ENCODE measurements around the gene RFC5.
A peak's percentile ranks its signal among the peaks of the same experiment; 100 is the strongest.
"Not testable (repeated sequence)": the region's sequence is repeated elsewhere in the genome, so short reads cannot be mapped to it uniquely, and the experiment has no call there.

RFC5 gene

GRCh38 chr12:118053071-118053985 lies 36.8 kb downstream of the RFC5 start:
- no peak for DNase-seq

GRCh38 chr12:118055144-118055557 lies 38.6 kb downstream of the RFC5 start:
- peak; percentile 63 for DNase-seq

- DNase-seq = no peak
Observed at GRCh38 chr12:118055865-118056773, 39.6 kb downstream of the RFC5 start.

GRCh38 chr12:118058227-118058626 lies 41.7 kb downstream of the RFC5 start:
- no peak for DNase-seq

GRCh38 chr12:118058881-118059280 lies 42.4 kb downstream of the RFC5 start:
- no peak for DNase-seq

GRCh38 chr12:118059341-118060191 lies 43.1 kb downstream of the RFC5 start:
- no peak for DNase-seq

DNA sequence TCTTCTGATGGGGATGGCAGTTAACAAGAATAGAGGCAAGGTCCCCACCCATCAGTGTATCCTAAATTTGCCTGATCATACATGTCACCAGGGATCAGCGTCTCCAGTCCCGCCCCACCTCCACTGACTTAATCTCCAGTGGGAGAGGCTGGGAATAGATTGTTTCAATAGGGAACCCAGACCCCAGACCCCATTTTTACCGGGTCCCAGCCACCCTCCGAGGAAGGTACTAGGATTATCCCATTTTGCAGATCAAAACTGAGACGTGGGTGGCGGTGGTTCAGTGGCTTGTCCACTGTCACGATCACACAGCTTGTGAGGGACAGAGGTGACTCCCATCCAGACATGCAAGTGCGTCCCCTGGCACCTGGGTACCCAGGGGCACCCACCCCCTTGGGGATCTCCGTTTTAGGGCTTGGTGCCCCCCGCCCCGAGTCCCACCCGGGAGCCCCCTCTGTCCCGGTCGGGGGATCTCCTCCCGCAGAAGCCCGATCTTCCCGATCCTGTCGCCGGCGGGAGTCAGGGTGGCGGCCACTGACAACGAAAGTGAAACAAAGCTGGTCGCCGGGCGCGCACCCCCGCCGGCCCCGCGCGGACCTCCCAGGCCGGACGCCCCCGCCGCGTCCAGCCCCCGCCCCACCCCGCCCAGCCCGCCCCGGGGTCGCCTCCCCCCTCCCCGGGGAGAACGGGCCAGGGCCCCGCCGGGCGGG lies 44.0 kb downstream of the RFC5 start:
- DNase-seq = no peak

GRCh38 chr12:118061011-118061872 lies 44.7 kb downstream of the RFC5 start, which contains the start of gene WSB2:
TSS of gene WSB2 (minus strand) at chr12:118061179. CDS start at chr12:118061048, 131 bp downstream.
- no peak for DNase-seq

DNA sequence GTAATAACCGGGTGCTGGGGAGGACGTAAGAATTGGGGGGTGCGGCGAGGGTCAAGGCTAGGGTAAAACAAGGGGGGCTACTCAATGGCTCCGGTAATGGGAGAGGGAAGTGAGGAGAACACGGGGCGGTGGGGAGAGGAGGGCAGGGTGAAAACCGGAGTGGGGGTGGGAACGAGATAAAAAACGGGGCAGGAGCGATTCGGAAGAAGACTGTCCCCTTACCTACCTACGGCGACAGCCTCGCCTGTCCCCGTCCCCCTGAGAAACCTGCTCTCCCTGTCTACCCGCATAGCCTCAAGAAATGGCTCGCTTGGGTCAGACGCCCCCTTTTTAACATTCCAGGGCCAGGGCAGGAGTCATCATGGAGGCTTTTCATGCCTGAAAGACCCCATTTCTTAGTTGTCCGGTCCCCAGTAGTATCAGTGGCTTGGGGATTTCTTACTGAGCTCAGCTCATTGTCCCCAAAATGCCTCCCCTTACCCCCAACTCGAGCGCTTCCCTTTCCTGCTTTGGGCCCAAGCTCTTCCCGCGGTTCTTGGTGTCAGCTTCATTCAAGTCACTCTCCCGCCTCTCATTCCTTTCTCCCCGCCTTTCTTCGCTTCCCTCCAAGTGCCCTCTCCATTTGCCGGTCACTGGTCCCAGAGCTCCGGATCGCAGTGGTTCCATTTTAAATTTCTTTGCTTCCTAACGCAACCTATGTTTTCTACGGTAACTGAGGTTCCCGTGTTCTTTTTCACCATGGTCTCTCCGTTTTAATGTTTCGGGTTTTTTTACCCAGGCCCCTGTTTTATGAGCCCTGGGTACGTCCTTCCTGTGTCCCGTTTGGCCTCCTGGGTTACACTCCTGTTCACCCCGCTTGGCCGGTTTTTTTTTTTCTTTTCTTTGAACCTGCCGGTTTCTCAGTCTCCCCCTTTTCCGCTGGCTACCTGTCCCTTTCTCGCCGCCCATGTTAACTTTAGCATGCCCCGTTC lies 45.7 kb downstream of the RFC5 start:
- DNase-seq = peak; percentile 10

- DNase-seq = no peak
Observed at GRCh38 chr12:118063576-118064391, 47.3 kb downstream of the RFC5 start.

DNA sequence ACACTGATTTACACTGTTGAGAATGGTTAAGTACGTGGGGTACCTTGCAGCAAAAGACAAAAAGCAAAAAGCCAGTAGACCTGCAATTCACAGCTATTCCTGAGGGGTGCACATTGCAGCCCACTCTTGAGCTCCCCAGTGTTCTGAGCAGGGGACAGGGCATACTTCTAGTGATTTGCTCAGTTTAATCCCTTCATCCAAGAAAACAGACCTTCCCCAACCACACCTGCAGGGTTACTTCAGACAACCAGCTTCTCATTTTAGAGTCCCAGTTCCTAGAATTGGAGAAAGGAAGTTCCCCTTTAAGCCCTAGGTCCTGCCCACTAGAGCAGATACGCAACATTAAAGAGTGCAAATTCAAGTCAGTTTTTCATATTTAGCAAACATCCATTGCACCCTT lies 48.1 kb downstream of the RFC5 start:
- DNase-seq = peak; percentile 78

DNA sequence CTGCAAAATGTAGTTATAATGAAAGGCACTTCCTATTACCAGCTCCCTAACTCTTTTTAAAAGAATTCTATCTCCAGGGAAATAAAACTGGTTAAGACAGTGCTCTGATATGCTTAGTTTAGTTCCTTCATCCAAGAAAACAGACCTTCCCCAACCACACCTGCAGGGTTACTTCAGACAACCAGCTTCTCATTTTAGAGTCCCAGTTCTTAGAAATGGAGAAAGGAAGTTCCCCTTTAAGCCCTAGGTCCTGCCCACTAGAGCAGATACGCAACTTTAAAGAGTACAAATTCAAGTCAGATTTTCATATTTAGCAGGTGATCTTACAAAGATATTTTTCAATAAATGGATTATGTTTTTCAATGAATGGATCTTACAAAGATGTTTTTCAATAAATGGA lies 48.9 kb downstream of the RFC5 start:
- peak; percentile 70 for DNase-seq

DNA sequence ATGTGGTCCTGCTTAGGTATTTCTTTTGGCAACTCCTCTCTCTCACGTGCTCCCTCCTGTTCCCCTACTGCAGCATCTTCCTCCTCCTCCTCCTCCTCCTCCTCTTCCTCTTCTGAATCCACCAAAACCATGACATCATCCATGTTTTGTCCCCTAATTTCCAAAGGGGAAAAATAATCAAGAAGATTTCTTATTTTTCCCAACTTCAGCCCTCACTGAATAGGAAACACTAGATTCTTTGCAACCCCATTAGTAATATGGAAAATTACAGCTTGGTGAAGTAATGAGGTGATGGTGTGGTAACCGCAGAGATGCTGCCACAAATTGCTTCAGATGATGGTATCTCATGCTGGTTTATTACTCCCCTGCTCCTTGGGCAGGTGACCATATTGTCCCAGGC lies 51.9 kb downstream of the RFC5 start:
- DNase-seq = no peak

DNA sequence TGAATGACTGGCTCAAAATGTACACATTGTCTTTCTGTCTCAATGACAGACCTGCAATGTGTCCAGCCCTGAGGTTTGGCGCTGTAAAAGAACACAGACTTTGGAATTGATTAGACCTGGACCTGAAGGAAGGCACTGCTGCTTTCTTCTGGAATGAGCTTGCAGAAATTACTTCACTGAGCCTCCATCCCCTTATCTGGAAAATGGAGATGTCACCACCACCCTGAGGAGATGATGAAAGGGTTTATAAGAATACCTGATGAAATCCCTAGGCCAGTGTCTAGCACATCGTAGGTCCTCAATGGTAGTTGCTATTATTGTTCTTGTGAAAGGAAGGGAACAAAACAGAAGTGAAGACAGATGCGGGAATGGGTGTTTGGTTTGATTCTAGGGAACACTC lies 54.1 kb downstream of the RFC5 start:
- DNase-seq = no peak

DNA sequence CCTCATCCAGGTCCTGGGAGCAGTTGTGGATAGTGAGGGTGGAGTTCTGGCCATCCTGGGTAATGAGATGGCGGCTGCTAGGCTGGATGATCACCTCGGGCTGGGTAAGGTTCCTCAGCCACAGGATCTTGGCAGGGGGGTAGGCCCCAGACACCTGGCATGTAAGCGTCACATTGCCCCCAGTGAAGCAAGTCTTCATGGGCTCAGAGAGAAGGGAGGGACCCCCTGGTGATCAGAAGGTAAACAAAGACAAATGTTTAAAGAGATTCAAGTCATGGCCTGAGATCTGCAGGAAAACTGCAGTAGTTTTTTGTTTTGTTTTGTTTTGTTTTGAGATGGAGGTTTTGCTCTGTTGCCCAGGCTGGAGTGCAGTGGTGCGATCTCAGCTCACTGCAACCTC lies 57.3 kb downstream of the RFC5 start:
- DNase-seq = no peak

GRCh38 chr12:118081521-118081920 lies 65.0 kb downstream of the RFC5 start:
- not testable (repeated sequence) for DNase-seq

Measured in MV-4-11 (cell line).